Fibroblast of pulmonary artery (primary cell): ENCODE results near the gene RPH3AL.

Experiments used
- DNase-seq: peaks from one replicate; pipeline ENCODE4 v3.0.0-alpha.2; 2010; ENCODE audit warnings: low read depth
- H3K4me3 ChIP-seq: replicated peaks from 2 replicates; pipeline ENCODE4 v1.5.1; 2011; ENCODE audit warnings: low read depth, mild to moderate bottlenecking, control low read depth, low read length, moderate library complexity
- TF ChIP-seq, protein P1 (sequence below): IDR thresholded peaks from 2 replicates; pipeline ENCODE4 v1.5.1; 2011; ENCODE audit warnings: mild to moderate bottlenecking, control low read depth, low read length, inconsistent platforms; ENCODE audit errors: missing control alignments

RPH3AL gene

GRCh38 chr17:266701-267667, 85.6 kb downstream of the RPH3AL start:
- TF ChIP-seq, protein P1, sequence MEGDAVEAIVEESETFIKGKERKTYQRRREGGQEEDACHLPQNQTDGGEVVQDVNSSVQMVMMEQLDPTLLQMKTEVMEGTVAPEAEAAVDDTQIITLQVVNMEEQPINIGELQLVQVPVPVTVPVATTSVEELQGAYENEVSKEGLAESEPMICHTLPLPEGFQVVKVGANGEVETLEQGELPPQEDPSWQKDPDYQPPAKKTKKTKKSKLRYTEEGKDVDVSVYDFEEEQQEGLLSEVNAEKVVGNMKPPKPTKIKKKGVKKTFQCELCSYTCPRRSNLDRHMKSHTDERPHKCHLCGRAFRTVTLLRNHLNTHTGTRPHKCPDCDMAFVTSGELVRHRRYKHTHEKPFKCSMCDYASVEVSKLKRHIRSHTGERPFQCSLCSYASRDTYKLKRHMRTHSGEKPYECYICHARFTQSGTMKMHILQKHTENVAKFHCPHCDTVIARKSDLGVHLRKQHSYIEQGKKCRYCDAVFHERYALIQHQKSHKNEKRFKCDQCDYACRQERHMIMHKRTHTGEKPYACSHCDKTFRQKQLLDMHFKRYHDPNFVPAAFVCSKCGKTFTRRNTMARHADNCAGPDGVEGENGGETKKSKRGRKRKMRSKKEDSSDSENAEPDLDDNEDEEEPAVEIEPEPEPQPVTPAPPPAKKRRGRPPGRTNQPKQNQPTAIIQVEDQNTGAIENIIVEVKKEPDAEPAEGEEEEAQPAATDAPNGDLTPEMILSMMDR = no peak
- no peak overlapping the region for H3K4me3 ChIP-seq
- no peak for DNase-seq

- no peak for DNase-seq
- no peak overlapping the region for H3K4me3 ChIP-seq
Observed at GRCh38 chr17:266219-266618, 86.4 kb downstream of the RPH3AL start.

GRCh38 chr17:265718-266117, 86.9 kb downstream of the RPH3AL start:
- TF ChIP-seq, protein P1 = no peak
- no peak for DNase-seq
- H3K4me3 ChIP-seq = no peak overlapping the region

More at GRCh38 chr17:266219-266618, 86.4 kb downstream of the RPH3AL start:
- TF ChIP-seq, protein P1 = no peak

- TF ChIP-seq, protein P1 = no peak
- H3K4me3 ChIP-seq = no peak overlapping the region
- DNase-seq = no peak
Observed at GRCh38 chr17:263773-264172, 88.8 kb downstream of the RPH3AL start.

- TF ChIP-seq, protein P1 = no peak
- no peak for DNase-seq
- H3K4me3 ChIP-seq = no peak overlapping the region
Observed at GRCh38 chr17:263271-263670, 89.3 kb downstream of the RPH3AL start.

- TF ChIP-seq, protein P1 = no peak
- no peak overlapping the region for H3K4me3 ChIP-seq
- DNase-seq = no peak
Observed at GRCh38 chr17:261635-262034, 91.0 kb downstream of the RPH3AL start.
